IPS-18c (cell line): ENCODE measurements around the gene RAD18.

ENCODE experiments used
- H3K4me3 ChIP-seq: 2 replicates; pipeline ENCODE4 v1.7.0; 2013; ENCODE audit warnings: low read depth, mild to moderate bottlenecking, low read length, moderate library complexity; ENCODE audit not compliant: insufficient read depth
- H3K9me3 ChIP-seq: one replicate; pipeline ENCODE4 v1.6.1; 2013; ENCODE audit warnings: mild to moderate bottlenecking, low read length, moderate library complexity; ENCODE audit not compliant: control insufficient read depth, insufficient read depth

Gene RAD18

GRCh38 chr3:8887435-8888300 is 75.6 kb downstream of the RAD18 start:
- no peak overlapping the region for H3K4me3 ChIP-seq
- H3K9me3 ChIP-seq: no peaks in the 10 kb centered on the region

- Histone ChIP-seq H3K4me3 (no peak overlapping the region), H3K9me3 (no peaks in the 10 kb centered on the region)
These were observed 76.7 kb downstream of the RAD18 start for GRCh38 chr3:8886546-8886945.

GRCh38 chr3:8885536-8886316 is 77.5 kb downstream of the RAD18 start:
- Histone ChIP-seq H3K4me3 (no peak overlapping the region), H3K9me3 (no peaks in the 10 kb centered on the region)

- Histone ChIP-seq H3K9me3 (no peaks in the 10 kb centered on the region), H3K4me3 (no peak overlapping the region)
These were observed 78.5 kb downstream of the RAD18 start for GRCh38 chr3:8884630-8885290.

- Histone ChIP-seq H3K4me3 (no peak overlapping the region), H3K9me3 (no peaks in the 10 kb centered on the region)
These were observed 80.6 kb downstream of the RAD18 start for GRCh38 chr3:8882642-8883041.

- H3K4me3 ChIP-seq: no peak overlapping the region
- H3K9me3 ChIP-seq: no peaks in the 10 kb centered on the region
These were observed 81.1 kb downstream of the RAD18 start for GRCh38 chr3:8882171-8882593.

GRCh38 chr3:8879347-8879944 is 83.8 kb downstream of the RAD18 start:
- no peak overlapping the region for H3K4me3 ChIP-seq
- H3K9me3 ChIP-seq: no peaks in the 10 kb centered on the region

GRCh38 chr3:8875836-8876235 is 87.4 kb downstream of the RAD18 start:
- H3K9me3 ChIP-seq: no peaks in the 10 kb centered on the region
- no peak overlapping the region for H3K4me3 ChIP-seq

GRCh38 chr3:8873740-8874139 is 89.5 kb downstream of the RAD18 start:
- Histone ChIP-seq H3K4me3 (no peak overlapping the region), H3K9me3 (no peaks in the 10 kb centered on the region)

GRCh38 chr3:8872261-8872660 is 91.0 kb downstream of the RAD18 start:
- no peaks in the 10 kb centered on the region for H3K9me3 ChIP-seq
- H3K4me3 ChIP-seq: no peak overlapping the region

- Histone ChIP-seq H3K9me3 (no peaks in the 10 kb centered on the region), H3K4me3 (no peak overlapping the region)
These were observed 92.0 kb downstream of the RAD18 start for GRCh38 chr3:8871306-8871705.

GRCh38 chr3:8870134-8870533 is 93.1 kb downstream of the RAD18 start:
- H3K9me3 ChIP-seq: no peaks in the 10 kb centered on the region
- no peak overlapping the region for H3K4me3 ChIP-seq

- H3K4me3 ChIP-seq: no peak overlapping the region
These were observed 93.7 kb downstream of the RAD18 start for GRCh38 chr3:8869613-8870012.

GRCh38 chr3:8868996-8869395 is 94.3 kb downstream of the RAD18 start:
- no peaks in the 10 kb centered on the region for H3K9me3 ChIP-seq
- H3K4me3 ChIP-seq: no peak overlapping the region

More at GRCh38 chr3:8869613-8870012, 93.7 kb downstream of the RAD18 start:
- H3K9me3 ChIP-seq: no peaks in the 10 kb centered on the region

GRCh38 chr3:8867646-8868045 is 95.6 kb downstream of the RAD18 start:
- Histone ChIP-seq H3K9me3 (no peaks in the 10 kb centered on the region), H3K4me3 (no peak overlapping the region)

GRCh38 chr3:8865697-8866096 is 97.6 kb downstream of the RAD18 start:
- no peaks in the 10 kb centered on the region for H3K9me3 ChIP-seq

More at GRCh38 chr3:8865697-8866096, 97.6 kb downstream of the RAD18 start:
- H3K4me3 ChIP-seq: no peak overlapping the region
